Central memory CD8-positive, alpha-beta T cell (primary cell): Measurements from ENCODE around the gene HSPB1.
A peak's percentile ranks its signal among the peaks of the same experiment; 100 is the strongest.
"Not testable (repeated sequence)": the region's sequence is repeated elsewhere in the genome, so short reads cannot be mapped to it uniquely, and the experiment has no call there.

Experiments used
- ATAC-seq: fragments of 150-1000 bp; cut with Tn5 transposase; replicated peaks from 2 replicates; pipeline ENCODE4 v1.10.0; 2022; ENCODE audit warnings: mild to moderate bottlenecking, moderate FRiP score, moderate number of reproducible peaks; ENCODE audit not compliant: poor library complexity, severe bottlenecking; ENCODE audit errors: extremely low read depth
- DNase-seq, 2 donors: peaks; one replicate each; pipeline ENCODE4 v3.0.0; 2021; ENCODE audit warnings: low spot score in 2 of 2
- H3K27ac Mint-ChIP-seq: one replicate; pipeline ENCODE4 v1.8.0; 2022; ENCODE audit warnings: low read depth, mild to moderate bottlenecking, moderate library complexity, mixed read lengths
- H3K27me3 Mint-ChIP-seq: one replicate; pipeline ENCODE4 v1.8.0; 2022; ENCODE audit warnings: mixed read lengths
- H3K36me3 Mint-ChIP-seq: one replicate; pipeline ENCODE4 v1.8.0; 2022; ENCODE audit warnings: mild to moderate bottlenecking, moderate library complexity, mixed read lengths; ENCODE audit not compliant: insufficient read depth
- H3K4me1 Mint-ChIP-seq: one replicate; pipeline ENCODE4 v1.8.0; 2022; ENCODE audit warnings: mixed read lengths
- H3K4me3 Mint-ChIP-seq: one replicate; pipeline ENCODE4 v1.8.0; 2022; ENCODE audit warnings: mild to moderate bottlenecking, moderate library complexity, mixed read lengths
- H3K9me3 Mint-ChIP-seq: one replicate; pipeline ENCODE4 v1.8.0; 2022; ENCODE audit warnings: mixed read lengths

HSPB1 gene

GRCh38 chr7:76283254-76284159 is 19.0 kb upstream of the HSPB1 start:
- ATAC-seq, result no peak
- peak overlapping the region; percentile 41 for H3K4me3 Mint-ChIP-seq
- H3K27me3 Mint-ChIP-seq, result peaks cover 61% of the 10 kb centered on the region

DNA sequence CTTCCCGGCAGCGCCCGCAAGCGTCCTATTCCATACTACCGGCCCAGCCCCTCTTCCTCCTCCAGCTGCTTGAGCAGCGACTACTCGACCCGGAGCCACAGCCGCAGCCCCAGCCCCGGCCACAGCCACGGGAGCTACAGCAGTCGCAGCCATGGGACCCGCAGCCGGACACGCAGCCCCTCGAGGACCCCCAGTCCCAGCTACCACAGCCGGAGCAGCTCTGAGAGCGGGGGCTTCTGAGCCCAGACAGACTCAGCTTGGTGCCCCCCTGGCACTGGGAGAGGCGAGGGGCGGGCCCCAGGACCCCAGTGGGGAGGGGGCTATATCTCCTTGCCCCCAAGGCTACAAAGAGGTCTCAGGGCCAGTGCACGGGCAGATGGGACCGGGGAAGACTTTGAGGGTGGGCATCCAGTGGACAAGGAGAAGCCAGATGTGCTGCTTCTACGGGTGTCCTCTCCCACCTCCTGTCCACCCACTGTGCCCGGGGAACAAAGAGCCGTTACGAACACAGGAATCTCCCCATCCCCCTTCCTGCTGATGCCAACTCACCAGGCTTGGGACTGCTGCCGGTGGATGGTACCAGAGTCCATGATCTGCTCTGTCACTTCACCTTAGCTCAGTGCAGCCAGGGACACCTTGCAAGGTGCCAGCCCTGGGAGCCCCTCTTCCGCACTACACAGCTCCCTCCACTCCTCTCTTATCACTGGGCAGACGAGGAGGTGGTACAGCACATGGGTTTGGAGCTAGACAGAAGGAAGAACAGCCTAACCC is 16.7 kb upstream of the HSPB1 start:
- H3K4me3 Mint-ChIP-seq, result no peak overlapping the region
- H3K27ac Mint-ChIP-seq, result no peak overlapping the region
- peaks cover 13% of the 10 kb centered on the region for H3K4me1 Mint-ChIP-seq
- H3K36me3 Mint-ChIP-seq, result peaks cover 2% of the 10 kb centered on the region
- no peak for ATAC-seq
- peaks cover 40% of the 10 kb centered on the region for H3K27me3 Mint-ChIP-seq
- H3K9me3 Mint-ChIP-seq, result no peaks in the 10 kb centered on the region
- no peak for DNase-seq

More at GRCh38 chr7:76283254-76284159, 19.0 kb upstream of the HSPB1 start:
- H3K27ac Mint-ChIP-seq, result no peak overlapping the region
- DNase-seq, result no peak
- peaks cover 2% of the 10 kb centered on the region for H3K36me3 Mint-ChIP-seq
- peaks cover 15% of the 10 kb centered on the region for H3K4me1 Mint-ChIP-seq
- no peaks in the 10 kb centered on the region for H3K9me3 Mint-ChIP-seq

- no peaks in the 10 kb centered on the region for H3K9me3 Mint-ChIP-seq
- H3K27ac Mint-ChIP-seq, result no peak overlapping the region
- ATAC-seq, result no peak
- peaks cover 29% of the 10 kb centered on the region for H3K27me3 Mint-ChIP-seq
- no peak for DNase-seq
- peaks cover 11% of the 10 kb centered on the region for H3K4me1 Mint-ChIP-seq
- H3K4me3 Mint-ChIP-seq, result no peak overlapping the region
- no peaks in the 10 kb centered on the region for H3K36me3 Mint-ChIP-seq
Observed at GRCh38 chr7:76286842-76287403, 15.6 kb upstream of the HSPB1 start.

DNA sequence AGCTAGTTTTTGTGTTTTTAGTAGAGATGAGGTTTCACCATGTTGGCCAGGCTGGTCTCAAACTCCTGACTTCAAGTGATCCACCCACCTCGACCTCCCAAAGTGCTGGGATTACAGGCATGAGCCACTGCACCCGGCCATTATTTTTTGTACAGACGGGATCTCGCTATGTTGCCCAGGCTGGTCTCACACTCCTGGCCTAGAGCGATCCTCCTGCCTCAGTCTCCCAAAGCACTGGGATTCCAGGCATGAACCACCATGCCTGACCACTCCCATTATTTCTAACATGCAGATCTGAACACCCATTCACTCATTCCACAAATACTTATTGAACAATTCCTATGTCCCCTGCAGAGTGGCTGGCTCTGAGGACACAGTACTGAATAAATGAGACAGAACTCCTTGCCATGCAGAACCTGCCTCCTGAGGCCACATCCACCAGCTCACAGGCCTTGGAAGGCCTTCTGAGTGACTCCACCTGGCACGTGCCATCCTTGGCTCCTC is 11.6 kb upstream of the HSPB1 start:
- peak overlapping the region; percentile 30 for H3K27ac Mint-ChIP-seq
- not testable (repeated sequence) for ATAC-seq, DNase-seq, H3K36me3 Mint-ChIP-seq, H3K27me3 Mint-ChIP-seq, H3K4me3 Mint-ChIP-seq, H3K9me3 Mint-ChIP-seq, H3K4me1 Mint-ChIP-seq

DNA sequence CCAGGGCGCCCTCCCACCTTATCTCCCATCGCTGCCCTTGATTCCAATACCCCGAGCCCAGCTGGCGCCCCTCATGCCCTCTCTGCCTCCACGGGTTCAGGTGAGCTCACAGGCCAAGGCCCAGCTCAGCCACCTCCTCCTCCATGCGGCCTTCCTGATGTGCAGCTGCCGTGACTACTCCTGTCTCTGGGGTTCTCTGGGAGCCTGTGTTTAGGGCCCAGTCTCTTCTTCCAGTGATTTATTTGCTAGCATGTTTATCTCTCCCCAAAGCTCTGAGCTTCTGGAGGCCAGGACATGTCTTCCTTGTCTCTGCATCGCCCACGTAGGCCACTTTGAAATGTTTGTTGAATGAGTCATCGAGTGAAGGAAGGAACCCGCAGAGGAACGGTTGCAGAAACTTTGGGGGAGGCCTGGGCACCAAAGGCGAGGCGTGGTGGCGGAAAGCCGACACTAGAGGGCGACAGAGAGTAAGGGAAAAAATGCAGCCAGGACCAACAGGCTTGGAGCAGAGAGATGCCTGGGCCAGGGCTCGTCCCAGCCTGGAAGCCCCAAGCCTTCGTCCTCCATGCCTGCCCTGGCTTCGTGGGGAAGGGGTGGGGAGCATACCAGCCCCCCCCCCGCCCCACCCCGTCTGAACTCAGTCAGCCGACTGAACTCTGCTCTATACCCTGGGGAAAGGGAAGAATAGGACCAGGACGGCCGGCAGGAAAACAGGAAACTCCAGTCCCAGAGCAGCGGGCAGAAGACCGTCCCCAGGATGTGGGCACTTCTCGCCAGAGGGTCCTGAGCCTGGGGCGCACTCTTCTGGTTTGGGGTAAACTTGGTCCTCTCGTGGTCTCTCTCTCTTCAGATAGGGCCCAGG is 10.9 kb upstream of the HSPB1 start:
- no peak overlapping the region for H3K4me3 Mint-ChIP-seq
- H3K4me1 Mint-ChIP-seq, result peaks cover 7% of the 10 kb centered on the region
- peak overlapping the region; percentile 30 for H3K27ac Mint-ChIP-seq
- H3K27me3 Mint-ChIP-seq, result no peaks in the 10 kb centered on the region
- no peaks in the 10 kb centered on the region for H3K9me3 Mint-ChIP-seq
- no peaks in the 10 kb centered on the region for H3K36me3 Mint-ChIP-seq
- ATAC-seq (peak; percentile 67), DNase-seq (peak; percentile 74 to 90)

- no peak for DNase-seq
- ATAC-seq, result no peak
- Mint-ChIP-seq H3K4me3 (no peak overlapping the region), H3K9me3 (no peaks in the 10 kb centered on the region), H3K4me1 (peaks cover 7% of the 10 kb centered on the region), H3K27ac (no peak overlapping the region), H3K27me3 (no peaks in the 10 kb centered on the region), H3K36me3 (no peaks in the 10 kb centered on the region)
Observed at GRCh38 chr7:76292213-76292573, 10.3 kb upstream of the HSPB1 start.

DNA sequence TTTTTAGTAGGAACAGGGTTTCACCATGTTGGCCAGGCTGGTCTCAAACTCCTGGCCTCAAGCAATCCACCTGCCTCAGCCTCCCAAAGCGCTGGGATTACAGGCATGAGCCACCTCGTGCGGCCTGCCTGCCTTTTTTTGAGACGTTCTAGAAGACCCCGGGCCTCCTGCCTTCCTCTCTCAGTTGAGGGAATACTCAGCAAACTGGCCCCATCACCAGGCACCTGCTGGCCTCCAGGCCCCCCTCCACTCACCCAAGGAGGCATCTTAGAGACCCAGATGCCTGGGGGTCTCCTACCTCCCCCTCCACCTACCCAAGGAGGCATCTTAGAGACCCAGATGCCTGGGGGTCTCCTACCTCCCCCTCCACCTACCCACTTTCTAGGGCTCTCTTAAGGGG is 9.6 kb upstream of the HSPB1 start:
- not testable (repeated sequence) for H3K9me3 Mint-ChIP-seq, ATAC-seq, DNase-seq, H3K36me3 Mint-ChIP-seq, H3K4me1 Mint-ChIP-seq, H3K4me3 Mint-ChIP-seq, H3K27ac Mint-ChIP-seq, H3K27me3 Mint-ChIP-seq

- Mint-ChIP-seq H3K27ac (no peak overlapping the region), H3K4me1 (peaks cover 7% of the 10 kb centered on the region), H3K9me3 (no peaks in the 10 kb centered on the region), H3K27me3 (no peaks in the 10 kb centered on the region), H3K36me3 (no peaks in the 10 kb centered on the region), H3K4me3 (no peak overlapping the region)
- DNase-seq (no peak), ATAC-seq (no peak)
Observed at GRCh38 chr7:76293407-76293901, 9.0 kb upstream of the HSPB1 start.

- Mint-ChIP-seq H3K27me3 (no peaks in the 10 kb centered on the region), H3K36me3 (no peaks in the 10 kb centered on the region), H3K4me1 (peaks cover 7% of the 10 kb centered on the region), H3K4me3 (no peak overlapping the region), H3K27ac (no peak overlapping the region), H3K9me3 (no peaks in the 10 kb centered on the region)
- ATAC-seq (no peak), DNase-seq (no peak)
Observed at GRCh38 chr7:76294344-76295024, 8.0 kb upstream of the HSPB1 start.

- no peaks in the 10 kb centered on the region for H3K36me3 Mint-ChIP-seq
- H3K4me1 Mint-ChIP-seq, result peaks cover 1% of the 10 kb centered on the region
- no peak overlapping the region for H3K4me3 Mint-ChIP-seq
- DNase-seq (no peak), ATAC-seq (no peak)
- H3K27ac Mint-ChIP-seq, result no peak overlapping the region
- H3K9me3 Mint-ChIP-seq, result no peaks in the 10 kb centered on the region
- no peaks in the 10 kb centered on the region for H3K27me3 Mint-ChIP-seq
Observed at GRCh38 chr7:76296743-76297740, 5.4 kb upstream of the HSPB1 start.
